Fibroblast of pulmonary artery (primary cell): ENCODE data around the gene DDX54.

Source experiments
- DNase-seq: peaks from one replicate; pipeline ENCODE4 v3.0.0-alpha.2; 2010; ENCODE audit warnings: low read depth
- H3K4me3 ChIP-seq: replicated peaks from 2 replicates; pipeline ENCODE4 v1.5.1; 2011; ENCODE audit warnings: low read depth, mild to moderate bottlenecking, control low read depth, low read length, moderate library complexity
- CTCF ChIP-seq: IDR thresholded peaks from 2 replicates; pipeline ENCODE4 v1.5.1; 2011; ENCODE audit warnings: mild to moderate bottlenecking, control low read depth, low read length, inconsistent platforms; ENCODE audit errors: missing control alignments

Gene DDX54

DNA sequence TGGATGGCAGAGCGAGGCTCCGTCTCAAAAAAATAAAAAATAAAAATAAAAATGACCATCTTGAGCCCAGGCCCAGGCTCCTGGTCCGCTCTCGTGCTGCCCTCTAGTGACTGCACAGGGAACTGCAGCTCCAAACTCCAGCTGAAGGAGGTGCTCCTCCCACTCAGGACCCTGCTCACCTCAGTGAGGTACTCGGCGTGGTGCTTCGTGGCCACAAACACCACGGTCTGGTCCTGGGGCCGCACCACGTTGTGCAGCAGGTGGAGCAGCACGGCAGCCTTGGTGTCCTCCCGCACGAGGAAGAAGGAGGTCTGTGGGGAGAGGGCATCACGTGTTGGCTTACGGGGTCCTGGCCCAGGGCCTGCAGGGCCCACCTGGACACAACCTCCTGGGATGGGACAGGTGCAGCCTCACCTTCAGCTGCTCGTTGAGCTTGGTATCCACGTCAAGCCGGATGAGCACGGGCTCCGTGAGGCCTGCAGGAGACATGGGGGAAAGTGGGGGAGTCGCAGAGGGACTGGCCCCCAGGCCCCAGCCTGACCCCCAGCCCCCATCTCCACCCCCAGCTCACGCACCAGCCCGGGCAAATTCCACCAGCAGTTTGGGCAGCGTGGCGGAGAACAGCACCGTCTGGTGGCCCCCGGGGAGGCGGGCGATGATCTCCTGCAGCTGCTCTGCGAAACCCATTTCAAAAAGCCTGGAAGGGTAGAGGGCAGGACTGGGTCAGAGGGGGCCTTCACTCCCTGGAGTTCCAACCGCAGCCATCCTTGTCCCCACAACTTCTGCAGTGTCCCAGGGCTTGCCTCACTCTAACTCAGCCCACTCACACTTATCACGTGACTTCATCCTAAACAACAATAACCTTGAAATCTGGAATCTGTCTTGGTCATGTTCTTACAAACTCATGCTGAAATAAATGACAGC, 10.6 kb downstream of the DDX54 start:
- no peak overlapping the region for H3K4me3 ChIP-seq
- peak; percentile 74 for DNase-seq

DNA sequence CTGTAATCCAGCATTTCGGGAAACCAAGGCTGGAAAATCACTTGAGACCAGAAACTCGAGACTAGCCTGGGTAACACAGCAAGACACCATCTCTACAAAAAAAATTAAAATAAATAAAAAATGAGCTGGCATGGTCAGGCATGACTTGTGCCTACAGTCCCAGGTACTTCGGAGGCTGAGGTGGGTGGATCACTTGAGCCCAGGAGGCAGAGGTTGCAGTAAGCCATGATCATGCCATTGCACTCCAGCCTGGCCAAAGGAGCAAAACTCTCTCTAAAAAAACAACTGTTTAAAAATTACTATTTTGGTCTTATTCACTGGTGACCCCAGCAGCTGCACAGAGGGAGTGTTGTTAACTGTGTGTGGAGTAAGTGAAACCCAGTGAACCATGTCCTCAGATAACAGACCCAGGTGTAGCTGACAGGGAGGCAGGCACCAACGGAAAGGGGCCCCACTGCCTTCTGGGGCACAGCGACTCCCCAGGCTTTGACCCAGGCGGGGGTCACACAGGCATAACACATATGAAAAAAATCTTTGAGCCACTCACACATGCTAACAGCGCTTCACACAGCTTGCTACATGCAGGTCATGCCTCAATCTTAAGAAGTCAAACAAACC, 12.1 kb downstream of the DDX54 start:
- H3K4me3 ChIP-seq = no peak overlapping the region
- no peak for TF ChIP-seq CTCF
- no peak for DNase-seq

More for the DNA sequence above, 10.6 kb downstream of the DDX54 start:
- TF ChIP-seq CTCF = peak; percentile 97

DNA sequence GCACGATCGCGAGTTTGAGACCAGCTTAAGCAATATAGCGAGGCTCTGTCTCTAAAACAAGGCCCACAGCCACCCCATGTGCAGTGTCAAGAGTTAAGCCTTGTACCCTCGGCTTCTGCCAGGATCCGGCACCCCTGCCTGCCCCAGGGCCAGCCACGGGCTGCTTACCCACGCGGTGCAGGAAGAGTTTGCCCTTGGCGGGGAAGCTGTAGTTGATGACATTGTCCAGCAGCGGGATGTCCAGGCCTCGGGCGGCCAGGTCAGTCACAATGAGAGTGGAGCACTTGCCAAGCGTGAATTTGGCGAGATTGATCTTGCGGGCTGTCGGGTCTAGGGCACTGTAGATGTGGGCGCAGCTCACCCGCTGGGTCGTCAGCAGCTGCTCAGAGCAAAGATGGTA, 13.1 kb downstream of the DDX54 start:
- TF ChIP-seq CTCF = no peak
- no peak overlapping the region for H3K4me3 ChIP-seq
- DNase-seq = no peak

DNA sequence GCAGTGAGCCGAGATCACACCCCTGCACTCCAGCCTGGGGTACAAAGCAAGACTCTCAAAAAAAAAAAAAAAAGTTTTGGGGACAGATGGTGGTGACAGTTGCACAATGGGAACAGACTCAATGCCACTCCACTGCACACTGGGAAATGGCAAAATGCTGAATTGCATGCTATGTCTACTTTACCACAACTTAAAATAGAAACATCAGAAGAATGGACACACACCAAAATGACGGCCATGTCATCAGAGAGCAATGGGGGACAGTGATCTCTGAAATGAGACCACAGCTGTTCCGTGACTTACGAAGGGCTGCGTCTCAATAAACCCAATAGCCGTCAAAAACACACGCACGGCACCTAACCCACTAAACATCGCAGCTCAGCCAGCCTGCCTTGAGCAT, 13.7 kb downstream of the DDX54 start:
- no peak overlapping the region for H3K4me3 ChIP-seq
- TF ChIP-seq CTCF = no peak
- DNase-seq = no peak

DNA sequence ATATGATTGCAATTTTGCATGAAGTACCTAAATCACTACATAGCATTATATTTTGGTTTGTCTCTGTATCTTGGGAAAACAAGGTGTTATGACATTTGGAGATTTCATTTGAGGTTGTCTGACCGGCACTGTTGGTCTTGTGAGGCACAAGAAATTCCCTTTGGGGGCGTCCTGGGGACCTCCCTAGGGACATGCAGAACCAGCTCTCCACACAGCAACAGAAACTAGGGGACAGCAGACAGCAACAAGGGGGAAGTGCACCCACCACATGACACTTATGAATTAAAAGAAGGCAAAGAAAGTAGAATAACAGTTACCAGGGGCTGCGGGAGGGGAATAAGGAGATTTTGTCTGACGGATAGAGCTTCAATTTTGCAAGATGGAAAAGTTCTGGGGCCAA, 14.4 kb downstream of the DDX54 start:
- TF ChIP-seq CTCF = no peak
- DNase-seq = no peak
- no peak overlapping the region for H3K4me3 ChIP-seq

GRCh38 chr12:113170457-113170856, 14.8 kb downstream of the DDX54 start:
- DNase-seq = no peak
- no peak overlapping the region for H3K4me3 ChIP-seq
- TF ChIP-seq CTCF = no peak
